Hepatocyte (in vitro differentiated cells): Measurements from ENCODE around the gene KAT7. TPM values are rescaled to one million over a fixed set of nuclear protein-coding genes. Genes with fewer than 3 reads are reported as not detected.

Experiments
- DNase-seq: peaks from one replicate; pipeline ENCODE4 v3.0.0-alpha.2; 2016; ENCODE audit warnings: low spot score
- H2AFZ ChIP-seq: fragments of 200-600 bp; sonication (generic); 2 replicates; pipeline ENCODE4 v1.6.0; 2016; ENCODE audit warnings: antibody characterized with exemption, mild to moderate bottlenecking
- H3K27ac ChIP-seq: fragments of 200-600 bp; sonication (generic); 2 replicates; pipeline ENCODE4 v1.5.1; 2016; ENCODE audit warnings: mild to moderate bottlenecking
- H3K27me3 ChIP-seq: fragments of 200-600 bp; sonication (generic); 2 replicates; pipeline ENCODE4 v1.6.1; 2016
- H3K36me3 ChIP-seq: fragments of 200-600 bp; sonication (generic); replicated peaks from 2 replicates; pipeline ENCODE4 v1.5.1; 2016; ENCODE audit warnings: low read depth; ENCODE audit not compliant: insufficient read depth
- H3K4me1 ChIP-seq: fragments of 200-600 bp; sonication (generic); 2 replicates; pipeline ENCODE4 v1.5.1; 2016; ENCODE audit warnings: mild to moderate bottlenecking, moderate library complexity; ENCODE audit not compliant: insufficient read depth
- H3K4me2 ChIP-seq: fragments of 200-600 bp; sonication (generic); 2 replicates; pipeline ENCODE4 v1.6.0; 2016
- H3K4me3 ChIP-seq: fragments of 200-600 bp; sonication (generic); 2 replicates; pipeline ENCODE4 v1.5.1; 2016; ENCODE audit warnings: mild to moderate bottlenecking
- H3K79me2 ChIP-seq: fragments of 200-600 bp; sonication (generic); 2 replicates; pipeline ENCODE4 v1.6.0; 2017; ENCODE audit warnings: mild to moderate bottlenecking
- H3K9me2 ChIP-seq: fragments of 200-600 bp; sonication (generic); replicated peaks from 2 replicates; pipeline ENCODE4 v1.6.0; 2017; ENCODE audit warnings: mild to moderate bottlenecking; ENCODE audit not compliant: insufficient read depth
- H3K9me3 ChIP-seq: fragments of 200-600 bp; sonication (generic); 2 replicates; pipeline ENCODE4 v1.5.1; 2016; ENCODE audit warnings: low read depth, mild to moderate bottlenecking
- H4K20me1 ChIP-seq: fragments of 200-600 bp; sonication (generic); 2 replicates; pipeline ENCODE4 v1.6.0; 2016; ENCODE audit warnings: mild to moderate bottlenecking; ENCODE audit not compliant: insufficient read depth, poor library complexity, severe bottlenecking
- EZH2 ChIP-seq: fragments of 200-600 bp; sonication (generic); IDR thresholded peaks from 2 replicates; pipeline ENCODE4 v1.6.1; 2016; ENCODE audit warnings: antibody characterized with exemption, mild to moderate bottlenecking, borderline replicate concordance
- EZH2phosphoT487 ChIP-seq: fragments of 200-600 bp; sonication (generic); IDR thresholded peaks from one replicate; pipeline ENCODE4 v1.6.1; 2018; ENCODE audit warnings: antibody characterized with exemption, mild to moderate bottlenecking, low read depth, moderate library complexity; ENCODE audit not compliant: unreplicated experiment, severe bottlenecking
- WGBS: methylation state at CpG from one replicate; pipeline ENCODE4 v1.1.6; 2016; ENCODE audit warnings: low lambda C conversion rate; ENCODE audit errors: missing lambda C conversion rate; 5-methylcytosine and 5-hydroxymethylcytosine counted together
- polyA plus RNA-seq: library from polyadenylated mRNA; unstranded; fragments of >200 nt; fragmentation: Nextera tagmentation; extraction: Ambion mirVana; gene quantifications from 2 replicates; pipeline ENCODE4 v1.2.1, GENCODE V29; 2016
- total RNA-seq: library from RNA; depleted of rRNA; stranded (reverse); fragments of >200 nt; gene quantifications from 2 replicates; pipeline ENCODE4 v1.2.3, GENCODE V29; 2014
- TF ChIP-seq, protein P1 (sequence below): fragments of 200-600 bp; sonication (generic); IDR thresholded peaks from 2 replicates; pipeline ENCODE4 v1.5.1; 2016; ENCODE audit warnings: antibody characterized with exemption, mild to moderate bottlenecking; ENCODE audit not compliant: poor library complexity

KAT7 gene
- total and polyA plus RNA-seq, 2 experiments from 2014 or later = 21.4 to 30.1 TPM

DNA sequence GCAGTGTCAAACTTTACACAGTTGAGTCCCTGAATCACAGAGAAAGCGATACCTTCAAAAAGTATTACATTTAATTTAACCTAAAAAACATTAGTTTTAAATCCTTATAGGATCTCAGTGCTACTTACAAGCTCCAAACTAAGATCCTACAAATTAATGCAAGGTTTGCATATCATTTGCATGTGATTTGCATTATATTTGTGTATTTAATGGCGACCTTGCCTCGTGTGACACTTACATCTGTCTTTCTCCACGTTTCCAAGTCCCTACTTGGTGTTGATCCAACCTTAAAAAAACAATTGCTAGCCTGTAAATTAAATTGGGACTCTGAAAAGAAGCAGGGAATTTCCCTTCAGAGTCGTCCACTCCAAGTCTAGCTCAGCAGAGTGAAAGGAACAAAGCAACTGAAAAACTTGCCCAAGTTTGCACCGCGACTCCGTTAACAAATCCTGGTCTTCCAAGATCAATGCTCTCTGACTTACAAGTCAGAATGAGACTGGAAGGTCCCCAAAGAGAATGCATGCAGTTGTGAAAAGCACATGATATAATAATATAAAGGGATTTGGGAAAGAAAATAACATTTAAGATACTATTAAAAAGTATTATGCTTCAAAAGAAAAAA, 23.8 kb upstream of the KAT7 start:
- H2AFZ ChIP-seq = peak overlapping the region; percentile 22
- H3K79me2 ChIP-seq = peaks cover 33% of the 10 kb centered on the region
- no peaks in the 10 kb centered on the region for H4K20me1 ChIP-seq
- peak overlapping the region; percentile 71 for H3K4me2 ChIP-seq
- H3K27ac ChIP-seq = no peak overlapping the region
- no peaks in the 10 kb centered on the region for H3K9me3 ChIP-seq
- peaks cover 10% of the 10 kb centered on the region for H3K27me3 ChIP-seq
- H3K36me3 ChIP-seq = no peaks in the 10 kb centered on the region
- no peak overlapping the region for H3K4me3 ChIP-seq
- WGBS = 39% methylated on average over 8 of the region's 8 CpGs
- DNase-seq = no peak
- peaks cover 5% of the 10 kb centered on the region for H3K4me1 ChIP-seq
- TF ChIP-seq, protein P1, sequence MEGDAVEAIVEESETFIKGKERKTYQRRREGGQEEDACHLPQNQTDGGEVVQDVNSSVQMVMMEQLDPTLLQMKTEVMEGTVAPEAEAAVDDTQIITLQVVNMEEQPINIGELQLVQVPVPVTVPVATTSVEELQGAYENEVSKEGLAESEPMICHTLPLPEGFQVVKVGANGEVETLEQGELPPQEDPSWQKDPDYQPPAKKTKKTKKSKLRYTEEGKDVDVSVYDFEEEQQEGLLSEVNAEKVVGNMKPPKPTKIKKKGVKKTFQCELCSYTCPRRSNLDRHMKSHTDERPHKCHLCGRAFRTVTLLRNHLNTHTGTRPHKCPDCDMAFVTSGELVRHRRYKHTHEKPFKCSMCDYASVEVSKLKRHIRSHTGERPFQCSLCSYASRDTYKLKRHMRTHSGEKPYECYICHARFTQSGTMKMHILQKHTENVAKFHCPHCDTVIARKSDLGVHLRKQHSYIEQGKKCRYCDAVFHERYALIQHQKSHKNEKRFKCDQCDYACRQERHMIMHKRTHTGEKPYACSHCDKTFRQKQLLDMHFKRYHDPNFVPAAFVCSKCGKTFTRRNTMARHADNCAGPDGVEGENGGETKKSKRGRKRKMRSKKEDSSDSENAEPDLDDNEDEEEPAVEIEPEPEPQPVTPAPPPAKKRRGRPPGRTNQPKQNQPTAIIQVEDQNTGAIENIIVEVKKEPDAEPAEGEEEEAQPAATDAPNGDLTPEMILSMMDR = no peak
- no peak for TF ChIP-seq EZH2
- TF ChIP-seq EZH2phosphoT487 = no peak
- H3K9me2 ChIP-seq = no peaks in the 10 kb centered on the region

DNA sequence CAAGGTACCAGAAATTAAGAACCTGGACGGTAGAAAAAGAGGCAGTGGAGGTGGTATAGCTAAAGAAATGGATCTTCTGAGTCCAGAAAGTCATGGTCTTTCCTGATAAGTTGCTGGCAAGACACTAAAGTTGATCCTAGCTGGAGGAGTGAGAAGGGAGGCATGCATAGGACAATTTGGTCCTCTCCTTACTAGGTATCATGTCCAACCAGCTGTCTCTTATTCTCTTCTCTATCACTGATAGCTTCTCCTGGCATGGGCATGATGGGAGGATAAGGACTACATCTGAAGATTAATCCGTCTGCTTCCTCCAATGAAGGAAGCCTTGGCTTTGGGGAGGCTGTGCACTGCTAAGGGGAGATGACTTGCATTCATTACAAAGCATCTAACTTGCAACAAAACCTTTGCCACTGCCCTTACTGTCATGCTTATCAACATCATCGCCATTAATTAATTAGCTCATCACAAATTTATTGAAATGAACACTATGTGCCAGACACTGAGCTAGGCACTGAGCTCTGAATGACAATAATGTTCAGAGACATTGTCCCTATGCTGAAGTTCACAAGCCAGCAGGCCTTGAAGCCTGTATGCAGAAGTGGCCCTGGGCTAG, 21.5 kb upstream of the KAT7 start:
- Histone ChIP-seq H3K4me3 (no peak overlapping the region), H4K20me1 (no peaks in the 10 kb centered on the region), H3K27me3 (peaks cover 10% of the 10 kb centered on the region), H3K79me2 (peaks cover 11% of the 10 kb centered on the region), H3K27ac (no peak overlapping the region), H3K9me3 (no peaks in the 10 kb centered on the region), H3K4me2 (no peak overlapping the region), H2AFZ (no peak overlapping the region), H3K9me2 (no peaks in the 10 kb centered on the region), H3K4me1 (peaks cover 5% of the 10 kb centered on the region), H3K36me3 (no peaks in the 10 kb centered on the region)
- TF ChIP-seq, protein P1 = no peak
- TF ChIP-seq EZH2phosphoT487 (no peak), EZH2 (no peak)
- DNase-seq = no peak
- 76% methylated on average over 3 of the region's 3 CpGs for WGBS

DNA sequence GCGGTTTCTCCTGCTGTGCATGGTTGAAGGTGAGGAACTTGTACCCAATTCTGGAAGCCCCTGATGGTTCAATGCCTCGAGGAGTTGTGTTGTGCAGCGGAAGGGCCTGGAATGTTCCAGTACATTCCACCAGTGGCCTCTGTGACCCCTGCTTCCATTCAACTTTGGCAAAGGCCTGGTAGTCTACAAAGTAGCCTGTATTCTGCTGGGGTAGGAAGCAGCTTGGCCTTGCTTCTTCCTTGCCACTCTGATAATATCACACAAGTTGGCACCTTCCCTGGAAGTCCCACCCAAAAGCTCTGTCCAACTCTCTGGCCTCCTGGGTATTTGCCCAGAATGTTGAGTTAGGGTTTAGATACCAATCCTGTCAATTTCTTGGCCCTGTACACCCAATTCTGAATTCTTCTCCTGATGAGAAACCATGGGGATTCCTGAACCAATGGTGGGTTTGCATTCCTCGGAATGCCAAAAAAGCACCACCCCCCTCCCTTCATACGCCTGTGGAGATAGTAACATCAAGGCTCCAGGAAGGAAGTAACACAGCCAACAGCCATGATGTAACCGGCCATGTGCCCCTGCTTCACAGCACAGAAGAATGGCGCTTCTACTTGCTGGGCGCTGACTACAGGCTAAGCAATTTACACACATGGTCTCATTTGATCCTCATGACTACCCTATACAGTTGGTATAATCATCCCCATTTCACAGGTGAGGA, 12.8 kb upstream of the KAT7 start:
- DNase-seq = no peak
- no peaks in the 10 kb centered on the region for H3K4me1 ChIP-seq
- H4K20me1 ChIP-seq = no peaks in the 10 kb centered on the region
- no peaks in the 10 kb centered on the region for H3K9me3 ChIP-seq
- H3K4me2 ChIP-seq = no peak overlapping the region
- H3K9me2 ChIP-seq = no peaks in the 10 kb centered on the region
- TF ChIP-seq EZH2phosphoT487 = no peak
- no peak for TF ChIP-seq EZH2
- TF ChIP-seq, protein P1 = no peak
- no peak overlapping the region for H3K4me3 ChIP-seq
- H3K79me2 ChIP-seq = no peaks in the 10 kb centered on the region
- no peaks in the 10 kb centered on the region for H3K36me3 ChIP-seq
- 79% methylated on average over 8 of the region's 8 CpGs for WGBS
- H3K27me3 ChIP-seq = no peaks in the 10 kb centered on the region
- H2AFZ ChIP-seq = no peak overlapping the region
- H3K27ac ChIP-seq = no peak overlapping the region
